NCI-H187 treated with DMSO at 0.1 percent for 48 hours (cell line): ENCODE data around the gene HSPG2.
A peak's percentile ranks its signal among the peaks of the same experiment; 100 is the strongest.
"Not testable (repeated sequence)": the region's sequence is repeated elsewhere in the genome, so short reads cannot be mapped to it uniquely, and the experiment has no call there.

ENCODE experiments used
- DNase-seq: peaks from one replicate; lab custom pipeline; 2025; lab: John Stamatoyannopoulos, UW

Gene HSPG2

GRCh38 chr1:21937034-21937371 lies at the start of gene HSPG2:
Gene HSPG2, minus strand, starts transcription at chr1:21937310. Its CDS starts 93 bp downstream, at chr1:21937217.
- no peak for DNase-seq

GRCh38 chr1:21986386-21986785 lies 49.3 kb upstream of the HSPG2 start:
- DNase-seq: not testable (repeated sequence)

- DNase-seq: not testable (repeated sequence)
Observed at GRCh38 chr1:21985893-21986292, 48.8 kb upstream of the HSPG2 start.

DNA sequence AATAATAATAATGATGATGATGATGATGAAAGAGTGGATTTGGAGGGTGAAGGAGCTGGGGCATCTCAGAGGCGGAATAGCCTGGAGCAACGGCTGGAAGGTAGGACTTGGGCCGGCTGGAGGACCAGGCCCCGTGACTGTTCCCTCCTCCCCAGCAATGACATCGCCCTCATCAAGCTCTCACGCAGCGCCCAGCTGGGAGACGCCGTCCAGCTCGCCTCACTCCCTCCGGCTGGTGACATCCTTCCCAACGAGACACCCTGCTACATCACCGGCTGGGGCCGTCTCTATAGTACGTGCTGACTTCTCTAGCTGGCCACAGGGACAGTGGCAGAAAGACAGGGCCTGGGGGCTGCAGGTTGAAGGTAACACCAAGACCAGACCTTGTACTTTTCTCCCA lies 46.4 kb upstream of the HSPG2 start:
- not testable (repeated sequence) for DNase-seq

DNA sequence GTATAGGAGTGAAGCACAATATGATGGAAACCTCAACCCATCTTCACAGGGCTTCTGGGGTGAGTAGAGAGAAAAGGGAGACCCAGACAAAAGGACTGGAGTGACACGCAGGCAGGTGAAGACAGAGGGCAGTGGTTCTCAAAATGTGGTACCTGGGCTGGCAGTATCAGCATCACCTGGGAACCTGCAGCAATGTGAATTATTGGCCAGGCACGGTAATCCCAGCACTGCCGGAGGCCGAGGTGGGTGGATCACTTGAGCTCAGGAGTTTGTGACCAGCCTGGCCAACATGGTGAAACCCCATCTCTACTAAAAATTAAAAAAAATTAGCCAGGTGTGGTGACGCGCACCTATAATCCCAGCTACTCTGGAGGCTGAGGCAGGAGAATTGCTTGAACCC lies 45.0 kb upstream of the HSPG2 start:
- DNase-seq: not testable (repeated sequence)

- not testable (repeated sequence) for DNase-seq
Observed at GRCh38 chr1:21981253-21981652, 44.1 kb upstream of the HSPG2 start.

DNA sequence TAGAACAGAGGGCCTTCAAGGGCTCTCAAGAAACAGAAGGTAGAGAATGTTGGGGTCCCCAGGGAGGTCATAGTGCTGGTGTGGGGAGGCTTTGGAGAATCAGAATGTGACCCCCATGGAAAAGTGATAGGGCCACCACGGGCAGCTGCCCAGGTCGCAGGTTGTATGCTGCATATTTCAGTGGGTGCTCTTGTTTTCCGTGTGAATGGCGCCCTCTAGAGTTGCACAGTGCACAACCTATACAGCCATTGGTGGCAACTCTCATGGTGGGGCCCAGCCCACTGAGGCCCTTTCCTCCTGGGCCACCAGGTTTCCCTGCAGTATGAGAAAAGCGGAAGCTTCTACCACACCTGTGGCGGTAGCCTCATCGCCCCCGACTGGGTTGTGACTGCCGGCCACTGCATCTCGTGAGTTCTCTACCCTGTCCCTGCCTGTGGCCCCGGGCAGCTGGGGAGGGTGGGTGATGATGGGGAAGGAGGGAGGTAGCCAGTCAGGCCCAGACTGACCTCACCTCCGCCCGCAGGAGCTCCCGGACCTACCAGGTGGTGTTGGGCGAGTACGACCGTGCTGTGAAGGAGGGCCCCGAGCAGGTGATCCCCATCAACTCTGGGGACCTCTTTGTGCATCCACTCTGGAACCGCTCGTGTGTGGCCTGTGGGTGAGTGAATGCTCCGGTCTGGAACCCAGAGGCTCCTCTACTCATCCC lies 43.6 kb upstream of the HSPG2 start:
- not testable (repeated sequence) for DNase-seq

- not testable (repeated sequence) for DNase-seq
Observed at GRCh38 chr1:21978209-21978608, 41.1 kb upstream of the HSPG2 start.

- DNase-seq: not testable (repeated sequence)
Observed at GRCh38 chr1:21976703-21977239, 39.7 kb upstream of the HSPG2 start, which contains the start of gene CELA3B. Gene CELA3B, plus strand, starts transcription at chr1:21977022. Its CDS starts 18 bp downstream, at chr1:21977040.

- not testable (repeated sequence) for DNase-seq
Observed at GRCh38 chr1:21975296-21975695, 38.2 kb upstream of the HSPG2 start.

DNA sequence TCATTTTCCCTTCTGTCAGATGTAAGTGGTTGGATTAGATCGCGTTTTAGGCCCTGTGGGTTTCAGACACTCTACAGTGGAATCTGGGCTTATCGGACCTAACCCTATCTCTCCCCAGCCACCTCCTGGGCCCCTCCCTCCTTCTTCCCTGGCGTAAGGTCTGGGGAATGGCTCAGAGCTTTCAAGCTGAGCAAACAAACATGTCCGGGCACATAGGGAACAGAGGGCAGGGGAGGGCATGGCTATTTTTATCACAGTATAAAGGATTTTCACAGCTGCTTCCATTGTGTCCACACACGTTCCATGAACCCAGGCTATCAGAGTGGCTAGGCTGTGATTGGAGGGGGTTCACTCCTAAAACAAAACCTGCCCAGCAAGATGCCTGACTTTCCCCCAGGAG lies 37.6 kb upstream of the HSPG2 start:
- DNase-seq: peak; percentile 46

DNA sequence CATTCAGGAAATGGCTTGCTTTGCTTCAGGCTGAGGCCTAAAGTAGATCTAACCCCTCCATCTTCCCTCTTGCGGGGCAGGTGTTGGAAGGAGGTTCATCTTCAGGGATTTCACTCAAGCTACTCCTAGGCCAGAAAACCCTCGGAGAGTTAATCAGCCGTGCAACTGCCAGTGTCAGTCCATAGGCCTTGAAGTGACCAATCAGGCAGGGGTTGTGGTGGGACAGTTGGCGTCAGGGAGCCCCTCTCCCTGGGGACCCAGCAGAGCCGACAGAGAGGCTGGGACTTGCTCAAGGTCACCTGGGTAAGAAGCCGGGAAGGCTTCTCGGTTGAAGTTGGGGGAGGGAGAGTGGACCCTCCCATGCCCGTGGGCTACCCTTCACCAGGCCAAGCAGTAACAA lies 36.8 kb upstream of the HSPG2 start:
- not testable (repeated sequence) for DNase-seq

DNA sequence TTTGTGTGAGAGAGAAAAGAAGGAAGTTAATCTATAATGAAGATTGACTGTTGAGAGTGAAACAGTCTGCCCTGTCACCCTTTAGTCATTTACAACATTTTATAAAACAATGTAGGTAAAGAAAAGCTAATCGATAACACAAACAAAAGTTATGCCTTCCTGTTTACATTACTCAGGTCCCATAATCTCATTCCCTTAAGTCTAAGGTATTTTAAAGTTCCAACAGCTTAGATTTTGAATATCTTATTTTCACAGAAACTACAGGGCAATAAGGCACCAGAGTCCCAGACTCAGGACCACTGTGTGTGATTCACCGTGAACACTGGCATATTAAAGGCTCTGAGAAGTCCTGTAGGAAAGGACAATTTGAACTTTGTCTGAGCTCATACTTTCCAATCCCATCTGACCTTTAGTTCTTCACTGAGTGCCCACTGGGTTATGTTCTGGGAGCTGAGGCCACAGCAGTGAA lies 35.9 kb upstream of the HSPG2 start:
- not testable (repeated sequence) for DNase-seq

GRCh38 chr1:21970523-21970922 lies 33.4 kb upstream of the HSPG2 start:
- not testable (repeated sequence) for DNase-seq

DNA sequence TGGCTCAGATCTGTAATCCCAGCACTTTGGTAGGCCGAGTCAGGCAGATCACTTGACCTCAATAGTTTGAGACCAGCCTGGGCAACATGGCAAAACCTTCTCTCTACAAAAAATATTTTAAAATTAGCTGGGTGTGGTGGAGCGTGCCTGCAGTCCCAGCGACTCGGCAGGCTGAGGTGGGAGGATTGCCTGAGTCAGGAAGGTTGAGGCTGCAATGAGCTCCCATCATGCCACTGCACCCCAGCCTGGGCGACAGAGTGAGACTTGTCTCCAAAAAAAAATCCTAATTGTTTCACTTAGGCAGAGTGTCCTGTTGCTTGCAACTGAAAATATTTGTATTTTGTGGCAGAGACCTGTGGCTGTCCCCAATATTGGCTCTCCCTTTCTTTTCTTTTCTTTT lies 32.0 kb upstream of the HSPG2 start:
- DNase-seq: not testable (repeated sequence)

DNA sequence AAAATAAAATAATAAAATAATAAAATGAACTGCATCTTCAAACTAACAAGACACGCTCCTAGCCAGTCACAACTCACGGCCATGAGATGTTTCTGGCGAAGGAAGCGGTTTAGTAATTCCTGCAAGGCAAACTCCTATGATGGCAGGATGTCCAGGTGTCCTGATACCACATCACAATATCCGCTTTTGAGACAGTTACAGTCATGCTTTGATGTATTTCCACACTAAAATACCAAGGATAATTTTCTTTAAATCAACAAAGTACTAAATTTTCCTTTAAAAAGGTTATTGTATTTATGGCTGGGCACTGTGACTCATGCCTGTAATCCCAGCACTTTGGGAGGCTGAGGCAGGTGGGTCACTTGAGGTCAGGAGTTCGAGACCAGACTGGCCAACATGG lies 30.1 kb upstream of the HSPG2 start:
- not testable (repeated sequence) for DNase-seq

DNA sequence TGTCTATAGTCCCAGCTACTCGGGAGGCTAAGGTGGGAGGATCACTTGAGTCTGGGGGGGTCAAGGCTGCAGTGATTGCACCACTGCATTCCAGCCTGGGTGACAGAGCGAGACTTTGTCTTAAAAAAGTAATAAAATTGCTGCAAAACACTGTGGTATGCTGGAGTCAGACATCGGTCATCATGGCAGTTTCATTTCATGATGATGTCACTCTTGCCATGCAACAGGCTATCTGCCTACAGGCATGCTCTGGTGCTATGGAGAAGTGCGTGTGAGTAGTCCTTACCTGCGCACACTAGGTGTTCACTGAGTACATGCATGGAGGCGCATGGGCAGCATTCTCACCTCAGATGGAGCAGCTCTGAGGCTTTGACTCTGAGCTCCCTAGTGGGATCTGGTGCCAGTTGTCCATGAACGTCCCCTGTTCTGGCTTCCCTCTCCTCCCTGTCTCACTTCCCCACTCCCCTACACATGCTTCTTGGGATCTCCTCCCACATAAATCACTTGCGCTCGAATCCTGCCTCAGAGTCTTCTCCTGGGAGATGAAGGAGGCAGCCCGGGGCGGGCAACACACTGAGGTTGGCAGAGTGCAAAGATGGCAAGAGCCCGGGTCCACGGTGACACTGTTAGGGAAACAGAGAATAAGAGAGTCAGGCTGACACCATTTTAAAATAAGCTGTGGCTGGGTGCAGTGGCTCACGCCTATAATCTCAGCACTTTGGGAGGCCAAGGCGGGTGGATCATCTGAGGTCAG lies 29.3 kb upstream of the HSPG2 start:
- no peak for DNase-seq

GRCh38 chr1:21963477-21964217 lies 26.5 kb upstream of the HSPG2 start:
- DNase-seq: no peak

GRCh38 chr1:21961799-21962198 lies 24.7 kb upstream of the HSPG2 start:
- DNase-seq: no peak

DNA sequence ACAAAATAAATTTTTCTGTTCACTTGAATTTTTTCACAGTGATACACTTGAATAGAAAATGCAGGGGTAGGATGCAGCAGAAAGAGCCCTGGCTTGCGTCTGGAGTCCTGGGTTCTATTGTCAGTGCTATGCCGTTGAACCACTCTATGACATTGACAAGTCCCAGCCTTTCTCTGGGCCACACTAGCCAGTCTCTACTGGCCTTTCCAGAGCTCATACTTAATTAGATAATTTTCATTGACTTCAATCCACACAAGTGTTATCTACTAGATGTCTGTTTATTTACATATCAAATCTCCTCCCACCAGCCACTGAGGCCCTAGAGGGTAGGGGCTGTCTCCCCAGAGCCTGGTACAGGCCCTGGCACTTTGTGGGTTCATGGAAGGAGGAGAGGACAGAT lies 24.2 kb upstream of the HSPG2 start:
- DNase-seq: no peak

- DNase-seq: no peak
Observed at GRCh38 chr1:21956720-21957552, 19.8 kb upstream of the HSPG2 start.
